Astrocyte of the spinal cord (primary cell): ENCODE results near the gene OR5W2.

Source experiments
- DNase-seq: peaks from one replicate; pipeline ENCODE4 v3.0.0; 2011; ENCODE audit warnings: low read depth, low spot score
- H3K4me3 ChIP-seq: 2 replicates; pipeline ENCODE4 v1.5.1; 2011; ENCODE audit warnings: low read depth, mild to moderate bottlenecking, low read length, moderate library complexity
- in situ Hi-C: cut with HindIII; loops from 2 replicates; pipeline ENCODE4 v1.10.0; 2017; ENCODE audit warnings: low sequenced_read_pairs
- TF ChIP-seq, protein P1 (sequence below): IDR thresholded peaks from 2 replicates; pipeline ENCODE4 v1.5.1; 2012; ENCODE audit warnings: low read depth, mild to moderate bottlenecking, low read length, inconsistent platforms

Gene OR5W2

DNA sequence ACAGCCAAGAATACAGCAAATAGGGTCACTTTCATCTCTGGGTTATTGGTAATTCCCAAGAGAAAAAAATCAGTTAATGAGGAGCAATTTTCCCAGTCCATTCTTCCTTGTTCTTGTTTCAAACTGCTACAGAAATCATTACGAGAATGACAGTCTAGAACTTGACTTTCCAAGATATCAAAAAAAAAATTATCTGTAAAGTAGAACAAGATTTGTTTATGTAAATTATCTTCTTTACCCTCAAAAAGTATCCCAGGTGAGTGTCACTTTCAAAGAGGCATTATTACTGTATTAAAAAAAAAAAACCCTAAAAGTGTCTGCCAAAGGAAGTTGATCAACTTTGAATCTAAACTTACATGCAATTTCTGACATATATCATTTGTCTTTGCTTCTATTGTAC is at the start of gene OR5W2:
OR5W2 (minus strand) TSS at position 101 of the 400 bp plus-strand sequence; CDS start at position 101, 0 bp downstream.
- no peak within 1 kb of the TSS for H3K4me3 ChIP-seq
- in situ Hi-C loops = no loop called here
- TF ChIP-seq, protein P1, sequence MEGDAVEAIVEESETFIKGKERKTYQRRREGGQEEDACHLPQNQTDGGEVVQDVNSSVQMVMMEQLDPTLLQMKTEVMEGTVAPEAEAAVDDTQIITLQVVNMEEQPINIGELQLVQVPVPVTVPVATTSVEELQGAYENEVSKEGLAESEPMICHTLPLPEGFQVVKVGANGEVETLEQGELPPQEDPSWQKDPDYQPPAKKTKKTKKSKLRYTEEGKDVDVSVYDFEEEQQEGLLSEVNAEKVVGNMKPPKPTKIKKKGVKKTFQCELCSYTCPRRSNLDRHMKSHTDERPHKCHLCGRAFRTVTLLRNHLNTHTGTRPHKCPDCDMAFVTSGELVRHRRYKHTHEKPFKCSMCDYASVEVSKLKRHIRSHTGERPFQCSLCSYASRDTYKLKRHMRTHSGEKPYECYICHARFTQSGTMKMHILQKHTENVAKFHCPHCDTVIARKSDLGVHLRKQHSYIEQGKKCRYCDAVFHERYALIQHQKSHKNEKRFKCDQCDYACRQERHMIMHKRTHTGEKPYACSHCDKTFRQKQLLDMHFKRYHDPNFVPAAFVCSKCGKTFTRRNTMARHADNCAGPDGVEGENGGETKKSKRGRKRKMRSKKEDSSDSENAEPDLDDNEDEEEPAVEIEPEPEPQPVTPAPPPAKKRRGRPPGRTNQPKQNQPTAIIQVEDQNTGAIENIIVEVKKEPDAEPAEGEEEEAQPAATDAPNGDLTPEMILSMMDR = no peak
- DNase-seq = no peak

DNA sequence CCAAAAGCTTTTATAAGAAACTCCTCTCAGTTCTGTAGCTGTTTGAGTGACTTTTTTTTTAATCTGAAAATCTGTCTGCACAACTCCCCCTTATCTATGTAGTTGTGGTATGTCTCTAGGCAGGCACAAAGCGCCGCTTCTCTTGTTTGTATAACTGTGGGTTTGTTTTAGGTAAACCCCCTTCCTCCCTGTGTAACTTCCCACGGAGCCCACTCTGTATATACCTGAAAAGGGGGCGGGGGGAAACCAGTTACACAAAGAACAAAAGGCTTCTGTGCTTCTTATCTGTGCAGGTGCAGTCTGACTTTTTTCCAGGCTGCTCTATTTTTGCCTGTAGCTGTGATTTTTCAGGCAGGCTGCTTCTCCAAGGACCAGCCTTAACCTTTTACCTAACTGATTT is 42.1 kb upstream of the OR5W2 start:
- H3K4me3 ChIP-seq = no peak overlapping the region
- TF ChIP-seq, protein P1 = no peak
- no peak for DNase-seq
- in situ Hi-C loops = no loop called here

DNA sequence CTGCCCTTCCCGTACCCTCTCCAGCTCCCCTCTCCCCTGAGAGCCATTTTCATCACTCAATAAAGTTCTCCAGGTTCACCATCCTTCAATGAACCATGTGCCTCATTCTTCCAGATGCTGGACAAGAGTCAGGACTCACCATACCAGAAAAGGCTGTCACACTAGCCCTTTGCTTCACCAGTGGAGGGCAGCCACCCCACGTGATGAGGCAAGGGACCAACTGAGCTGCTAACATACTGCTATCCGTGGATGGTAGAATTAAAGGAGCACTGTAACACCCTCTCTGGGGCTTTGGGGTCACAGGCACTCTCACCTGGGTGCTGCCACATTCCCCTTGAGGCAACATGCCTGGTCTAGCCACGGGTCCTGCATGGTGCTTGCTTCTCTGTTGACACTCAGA is 34.9 kb upstream of the OR5W2 start:
- in situ Hi-C loops = no loop called here
- H3K4me3 ChIP-seq = no peak overlapping the region
- TF ChIP-seq, protein P1 = no peak
- DNase-seq = no peak

DNA sequence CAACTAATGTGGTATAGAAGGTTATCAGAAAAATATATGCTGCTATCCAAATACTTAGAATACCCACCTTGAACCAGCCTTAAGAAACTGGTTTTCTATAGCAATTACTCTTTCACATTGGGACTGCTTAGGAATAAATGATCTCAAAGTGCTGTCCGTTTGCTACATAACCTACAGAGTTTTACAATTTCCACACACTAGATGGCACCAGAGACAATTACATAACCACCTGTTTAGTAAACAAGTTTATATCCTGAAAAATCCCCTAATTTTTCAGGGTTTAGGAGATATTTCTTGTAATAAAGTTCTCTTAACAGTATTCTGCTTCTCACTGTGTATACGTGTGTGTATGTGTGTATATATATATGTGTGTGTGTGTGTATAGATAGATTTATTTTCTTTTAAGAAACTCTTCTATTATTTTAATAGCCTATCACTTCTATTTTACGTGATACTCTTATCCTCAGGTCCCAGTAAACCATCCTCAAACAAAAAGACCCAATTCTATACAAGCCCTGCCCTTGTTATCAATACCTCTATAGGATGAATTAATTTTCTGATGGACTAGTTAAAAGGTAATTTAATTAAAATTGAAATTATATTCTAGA is 28.5 kb upstream of the OR5W2 start:
- DNase-seq = peak; percentile 1
- in situ Hi-C loops = no loop called here
- H3K4me3 ChIP-seq = no peak overlapping the region
- TF ChIP-seq, protein P1 = peak; percentile 12

DNA sequence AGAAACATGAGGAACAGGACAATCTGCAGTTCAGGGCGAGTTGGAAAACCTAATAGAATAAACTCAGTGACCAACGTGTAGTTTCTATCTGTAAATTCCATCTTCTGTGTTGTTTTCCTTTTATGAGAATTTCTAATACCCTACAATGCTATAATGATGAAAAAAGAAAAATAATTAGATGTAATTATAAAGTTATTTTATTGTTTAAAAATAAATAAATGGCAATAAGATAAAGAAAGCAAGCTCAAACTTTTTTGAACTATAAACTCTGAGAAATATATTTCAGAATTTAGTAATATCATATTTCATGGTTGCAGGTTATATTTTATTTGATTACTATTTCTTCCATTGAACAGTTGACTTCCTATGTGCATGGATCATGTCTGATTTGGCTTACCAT is 21.9 kb upstream of the OR5W2 start, which contains the start of gene OR5I1:
OR5I1 (minus strand) TSS at position 101 of the 400 bp plus-strand sequence; CDS start at position 101, 0 bp downstream.
- DNase-seq = no peak
- in situ Hi-C loops = no loop called here

DNA sequence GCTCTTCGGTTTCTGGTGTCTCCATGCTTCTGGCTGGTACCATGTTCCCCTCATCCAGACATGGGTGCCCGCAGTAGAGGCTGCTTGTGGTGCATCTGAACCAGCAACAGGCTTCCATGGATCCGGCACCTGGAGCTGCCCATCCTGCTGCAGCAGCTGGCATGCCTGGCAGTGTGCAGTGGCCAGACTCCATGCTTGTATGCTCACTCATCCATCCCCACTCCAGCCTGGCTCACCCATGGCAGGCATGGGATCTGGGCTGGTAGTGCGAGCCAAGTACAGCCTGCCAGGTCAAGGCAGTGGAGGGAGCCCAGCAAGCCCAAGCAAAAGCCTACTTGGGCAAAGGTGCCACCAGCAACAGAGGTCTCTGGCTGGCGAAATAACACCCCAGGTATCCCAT is 6.2 kb upstream of the OR5W2 start:
- H3K4me3 ChIP-seq = no peak overlapping the region
- TF ChIP-seq, protein P1 = no peak
- no peak for DNase-seq
- in situ Hi-C loops = no loop called here

More for the DNA sequence above, 21.9 kb upstream of the OR5W2 start, which contains the start of gene OR5I1:
- TF ChIP-seq, protein P1 = no peak
- no peak within 1 kb of the TSS for H3K4me3 ChIP-seq
